Loucy (cell line): ENCODE measurements around the gene CAMKMT.

Experiments used
- H2AFZ ChIP-seq: fragments of 200-600 bp; sonication (generic); 2 replicates; pipeline ENCODE4 v1.6.0; 2016; ENCODE audit warnings: antibody characterized with exemption, mild to moderate bottlenecking, low read length, moderate library complexity
- H3F3A ChIP-seq: fragments of 200-600 bp; 2 replicates; pipeline ENCODE4 v1.6.0; 2016; ENCODE audit warnings: antibody characterized with exemption, low read depth, mild to moderate bottlenecking
- H3K27me3 ChIP-seq: fragments of 200-600 bp; sonication (generic); 2 replicates; pipeline ENCODE4 v1.6.1; 2014; ENCODE audit warnings: low read length, mild to moderate bottlenecking; ENCODE audit not compliant: insufficient read depth, poor library complexity, severe bottlenecking
- H3K36me3 ChIP-seq: fragments of 200-600 bp; sonication (generic); 2 replicates; pipeline ENCODE4 v1.6.1; 2016; ENCODE audit warnings: low read length; ENCODE audit not compliant: insufficient read depth
- H3K4me1 ChIP-seq: fragments of 200-600 bp; sonication (generic); 2 replicates; pipeline ENCODE4 v1.5.1; 2014; ENCODE audit warnings: low read length, mild to moderate bottlenecking; ENCODE audit not compliant: insufficient read depth, poor library complexity, severe bottlenecking
- H3K4me2 ChIP-seq: fragments of 200-600 bp; sonication (generic); 2 replicates; pipeline ENCODE4 v1.6.0; 2014; ENCODE audit warnings: antibody characterized with exemption, low read length, low read depth, mild to moderate bottlenecking; ENCODE audit not compliant: poor library complexity, severe bottlenecking
- H3K4me3 ChIP-seq: fragments of 200-600 bp; sonication (generic); 2 replicates; pipeline ENCODE4 v1.5.1; 2014; ENCODE audit warnings: low read length, mild to moderate bottlenecking, mixed read lengths; ENCODE audit not compliant: poor library complexity, severe bottlenecking
- H3K79me2 ChIP-seq: fragments of 200-600 bp; sonication (generic); 2 replicates; pipeline ENCODE4 v1.6.1; 2014; ENCODE audit warnings: low read length; ENCODE audit not compliant: insufficient read depth
- H3K9ac ChIP-seq: fragments of 200-600 bp; sonication (generic); 2 replicates; pipeline ENCODE4 v1.6.0; 2014; ENCODE audit warnings: mild to moderate bottlenecking, low read depth, low read length, moderate library complexity; ENCODE audit not compliant: poor library complexity, severe bottlenecking
- H3K9me2 ChIP-seq: fragments of 200-600 bp; sonication (generic); replicated peaks from 2 replicates; pipeline ENCODE4 v1.6.1; 2016; ENCODE audit warnings: low read depth, low read length, mixed read lengths
- H3K9me3 ChIP-seq: fragments of 200-600 bp; sonication (generic); 2 replicates; pipeline ENCODE4 v1.6.1; 2014; ENCODE audit warnings: mild to moderate bottlenecking, antibody characterized with exemption, low read length, low read depth; ENCODE audit not compliant: insufficient read depth
- H4K20me1 ChIP-seq: fragments of 200-600 bp; sonication (generic); 2 replicates; pipeline ENCODE4 v1.6.0; 2014; ENCODE audit warnings: antibody characterized with exemption, low read length, mild to moderate bottlenecking; ENCODE audit not compliant: insufficient read depth, poor library complexity, severe bottlenecking
- CTCF ChIP-seq: fragments of 200-600 bp; sonication (generic); conservative IDR thresholded peaks from 2 replicates; pipeline ENCODE4 v1.5.1; 2014; ENCODE audit warnings: mild to moderate bottlenecking, antibody characterized with exemption, low read length
- EZH2phosphoT487 ChIP-seq: fragments of 200-600 bp; IDR thresholded peaks from 2 replicates; pipeline ENCODE4 v1.6.1; 2018; ENCODE audit warnings: antibody characterized with exemption, mild to moderate bottlenecking, moderate library complexity, borderline replicate concordance

Gene CAMKMT

DNA sequence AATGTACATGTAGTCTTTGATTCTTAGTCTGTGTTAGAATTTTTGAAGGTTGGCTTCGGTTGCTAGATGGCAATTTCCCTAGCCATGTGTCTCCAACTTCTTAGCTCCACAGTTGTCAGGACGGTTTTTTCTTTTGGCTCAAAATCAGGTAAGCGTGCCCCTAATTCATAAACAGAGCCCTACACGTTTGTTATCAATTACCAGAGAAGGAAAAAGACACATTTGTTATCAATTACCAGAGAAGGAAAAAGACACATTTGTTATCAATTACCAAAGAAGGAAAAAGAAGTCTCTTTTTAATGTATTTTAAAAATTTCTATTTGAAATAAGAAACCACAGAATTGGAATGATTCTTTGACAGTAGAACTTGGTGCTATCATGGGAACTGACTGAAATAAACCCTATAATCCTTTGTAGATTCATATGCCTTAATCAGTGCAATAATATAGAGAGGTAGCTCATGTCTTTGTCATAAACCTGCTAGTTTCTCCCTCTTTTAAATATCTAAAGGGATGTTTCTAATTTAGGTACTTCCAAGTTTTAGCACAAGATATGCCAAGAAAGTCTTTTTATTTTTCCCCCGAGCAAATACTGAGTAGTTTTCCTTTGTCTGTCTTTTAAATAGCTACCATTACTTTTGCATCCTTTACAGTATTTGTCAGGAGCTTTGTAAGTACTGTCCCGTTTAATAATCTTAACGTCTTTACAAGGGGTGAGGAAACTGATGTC, 35.9 kb downstream of the CAMKMT start:
- H3K9me2 ChIP-seq: no peaks in the 10 kb centered on the region
- H3K79me2 ChIP-seq: no peaks in the 10 kb centered on the region
- H3K9ac ChIP-seq: no peak overlapping the region
- no peaks in the 10 kb centered on the region for H3K27me3 ChIP-seq
- no peaks in the 10 kb centered on the region for H3K4me1 ChIP-seq
- no peaks in the 10 kb centered on the region for H4K20me1 ChIP-seq
- no peak overlapping the region for H2AFZ ChIP-seq
- no peaks in the 10 kb centered on the region for H3K36me3 ChIP-seq
- H3K4me3 ChIP-seq: no peak overlapping the region
- TF ChIP-seq EZH2phosphoT487 (no peak), CTCF (no peak)
- H3K9me3 ChIP-seq: no peaks in the 10 kb centered on the region
- H3F3A ChIP-seq: no peaks in the 10 kb centered on the region
- no peak overlapping the region for H3K4me2 ChIP-seq

DNA sequence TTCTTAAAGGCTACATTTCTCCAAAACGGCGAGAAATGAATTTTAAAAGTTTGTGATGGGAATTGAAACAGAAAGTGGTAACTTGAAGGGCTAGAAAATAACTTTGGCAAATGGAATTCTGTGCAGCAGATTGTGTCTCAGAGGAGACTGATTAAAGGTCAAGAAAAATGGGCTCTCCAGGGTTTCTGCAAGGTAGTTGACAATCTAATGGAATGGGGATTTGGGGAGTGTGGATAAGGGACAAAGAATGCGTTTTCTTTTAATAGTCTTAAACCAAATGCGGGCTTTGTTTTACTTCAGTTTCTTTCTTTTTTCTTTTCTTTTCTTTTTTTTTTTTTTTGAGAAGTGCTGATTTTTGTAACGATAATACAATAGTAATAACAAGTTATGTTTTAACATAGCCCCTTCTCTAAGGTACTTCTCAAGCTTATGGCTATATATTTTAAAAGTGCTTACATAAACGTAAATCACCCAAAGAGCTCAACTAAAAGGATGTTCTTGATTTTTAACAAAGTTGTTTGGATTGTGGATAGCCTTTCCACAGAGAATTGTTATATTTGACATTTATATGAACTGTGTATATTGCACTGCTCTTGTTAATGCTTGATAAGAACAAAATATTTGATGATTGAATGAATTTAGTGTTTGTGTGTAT, 36.6 kb downstream of the CAMKMT start:
- Histone ChIP-seq H4K20me1 (no peaks in the 10 kb centered on the region), H3F3A (no peaks in the 10 kb centered on the region), H3K9me3 (no peaks in the 10 kb centered on the region), H3K9ac (no peak overlapping the region), H2AFZ (no peak overlapping the region), H3K4me2 (no peak overlapping the region), H3K4me3 (no peak overlapping the region), H3K9me2 (no peaks in the 10 kb centered on the region), H3K27me3 (no peaks in the 10 kb centered on the region), H3K36me3 (no peaks in the 10 kb centered on the region), H3K79me2 (no peaks in the 10 kb centered on the region), H3K4me1 (no peaks in the 10 kb centered on the region)
- no peak for TF ChIP-seq EZH2phosphoT487
- TF ChIP-seq CTCF: no peak

DNA sequence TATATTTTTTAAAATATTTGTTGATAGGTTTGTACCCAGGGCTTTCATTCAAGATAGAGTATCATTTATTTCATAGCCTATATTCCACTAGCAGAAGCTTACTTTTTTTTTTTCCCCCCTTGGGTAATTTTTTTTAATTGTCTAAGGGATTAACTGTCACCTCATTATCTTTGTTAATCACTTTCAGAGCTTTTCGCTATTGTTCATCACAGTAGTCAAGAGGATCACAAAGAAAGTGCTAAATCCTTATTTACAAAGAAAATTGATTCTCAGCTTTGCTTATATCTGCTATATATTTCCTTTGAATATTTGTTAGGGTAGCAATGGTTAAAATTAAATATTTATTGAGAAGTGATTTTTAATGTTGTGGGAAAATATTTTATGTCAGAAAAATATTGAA, 59.0 kb downstream of the CAMKMT start:
- H3F3A ChIP-seq: no peaks in the 10 kb centered on the region
- H3K9me3 ChIP-seq: peaks cover 3% of the 10 kb centered on the region; the same call in 1 of the 2 replicates
- H2AFZ ChIP-seq: no peak overlapping the region
- H3K79me2 ChIP-seq: no peaks in the 10 kb centered on the region
- TF ChIP-seq EZH2phosphoT487 (no peak), CTCF (no peak)
- H3K9me2 ChIP-seq: no peaks in the 10 kb centered on the region
- H3K9ac ChIP-seq: no peak overlapping the region
- H3K4me2 ChIP-seq: no peak overlapping the region
- H3K36me3 ChIP-seq: no peaks in the 10 kb centered on the region
- H4K20me1 ChIP-seq: no peaks in the 10 kb centered on the region
- H3K4me3 ChIP-seq: no peak overlapping the region
- no peaks in the 10 kb centered on the region for H3K4me1 ChIP-seq
- no peaks in the 10 kb centered on the region for H3K27me3 ChIP-seq
